GM19372 (cell line): ENCODE results near the gene GSN.

Experiments used
- ATAC-seq: cut with Tn5 transposase; IDR thresholded peaks from one replicate; pipeline ENCODE4 v1.9.1; 2021; ENCODE audit warnings: mild to moderate bottlenecking, low read depth, moderate library complexity; ENCODE audit not compliant: unreplicated experiment

Gene GSN

GRCh38 chr9:121242959-121243346, 25.0 kb upstream of the GSN start:
- ATAC-seq, result no peak

GRCh38 chr9:121246821-121247561, 21.0 kb upstream of the GSN start:
- no peak for ATAC-seq

GRCh38 chr9:121249563-121249962, 18.4 kb upstream of the GSN start:
- ATAC-seq, result no peak

- ATAC-seq, result no peak
Observed at GRCh38 chr9:121252104-121252851, 15.7 kb upstream of the GSN start.

GRCh38 chr9:121253162-121253561, 14.8 kb upstream of the GSN start:
- ATAC-seq, result no peak

GRCh38 chr9:121253821-121254501, 14.0 kb upstream of the GSN start:
- ATAC-seq, result no peak

GRCh38 chr9:121259498-121259897, 8.5 kb upstream of the GSN start:
- no peak for ATAC-seq

- ATAC-seq, result no peak
Observed at GRCh38 chr9:121259935-121260334, 8.0 kb upstream of the GSN start.

- no peak for ATAC-seq
Observed at GRCh38 chr9:121260457-121261106, 7.4 kb upstream of the GSN start.

GRCh38 chr9:121261107-121261460, 6.9 kb upstream of the GSN start:
- no peak for ATAC-seq

- no peak for ATAC-seq
Observed at GRCh38 chr9:121261755-121262154, 6.2 kb upstream of the GSN start.

- no peak for ATAC-seq
Observed at GRCh38 chr9:121262423-121262822, 5.5 kb upstream of the GSN start.

GRCh38 chr9:121262953-121263352, 5.0 kb upstream of the GSN start:
- ATAC-seq, result no peak

- no peak for ATAC-seq
Observed at GRCh38 chr9:121266356-121266755, 1.6 kb upstream of the GSN start.

- ATAC-seq, result no peak
Observed at GRCh38 chr9:121266906-121267650, 884 bp upstream of the GSN start.

GRCh38 chr9:121268598-121268850, 562 bp downstream of the GSN start:
- no peak for ATAC-seq

GRCh38 chr9:121268851-121269641, 1.1 kb downstream of the GSN start:
- no peak for ATAC-seq

GRCh38 chr9:121269642-121270254, 1.8 kb downstream of the GSN start:
- ATAC-seq, result no peak
